Measurements from ENCODE around the gene NR2E3.
"Not testable (repeated sequence)": the region's sequence is repeated elsewhere in the genome, so short reads cannot be mapped to it uniquely, and the experiment has no call there.

The NR2E3 gene

GRCh38 chr15:71813723-71814470, 3.5 kb downstream of the NR2E3 start:
- no peak for DNase-seq (ENCODE audit: low read depth, low spot score)

- no peak for DNase-seq (ENCODE audit: low read depth, low spot score)
Observed at GRCh38 chr15:71815301-71815700, 4.9 kb downstream of the NR2E3 start.

GRCh38 chr15:71817351-71817750, 7.0 kb downstream of the NR2E3 start:
- no peak for DNase-seq (ENCODE audit: low read depth, low spot score)

GRCh38 chr15:71820127-71820526, 9.8 kb downstream of the NR2E3 start:
- DNase-seq (ENCODE audit: low read depth, low spot score): no peak

GRCh38 chr15:71821547-71822129, 11.3 kb downstream of the NR2E3 start:
- DNase-seq (ENCODE audit: low read depth, low spot score): no peak

GRCh38 chr15:71822890-71823630, 12.7 kb downstream of the NR2E3 start:
- no peak for DNase-seq (ENCODE audit: low read depth, low spot score)

GRCh38 chr15:71823801-71824200, 13.4 kb downstream of the NR2E3 start:
- DNase-seq (ENCODE audit: low read depth, low spot score): no peak

GRCh38 chr15:71825021-71825730, 14.8 kb downstream of the NR2E3 start:
- no peak for DNase-seq (ENCODE audit: low read depth, low spot score)

- no peak for DNase-seq (ENCODE audit: low read depth, low spot score)
Observed at GRCh38 chr15:71826196-71826595, 15.8 kb downstream of the NR2E3 start.

GRCh38 chr15:71830981-71831380, 20.6 kb downstream of the NR2E3 start:
- DNase-seq (ENCODE audit: low read depth, low spot score): no peak

GRCh38 chr15:71841563-71841962, 31.2 kb downstream of the NR2E3 start:
- no peak for DNase-seq (ENCODE audit: low read depth, low spot score)

GRCh38 chr15:71844916-71845315, 34.6 kb downstream of the NR2E3 start:
- no peak for DNase-seq (ENCODE audit: low read depth, low spot score)

GRCh38 chr15:71853543-71853942, 43.2 kb downstream of the NR2E3 start:
- DNase-seq (ENCODE audit: low read depth, low spot score): no peak

- not testable (repeated sequence) for DNase-seq (ENCODE audit: low read depth, low spot score)
Observed at GRCh38 chr15:71858232-71858631, 47.9 kb downstream of the NR2E3 start.

Measured in smooth muscle cell of the brain vasculature (primary cell).